GM08714 (cell line): ENCODE data around the gene SH2D5.

ENCODE experiments used
- H3K4me3 ChIP-seq: fragments of 200-500 bp; sonication (Bioruptor generic); 2 replicates; pipeline ENCODE4 v1.5.1; 2014; ENCODE audit warnings: mild to moderate bottlenecking, low read length, inconsistent platforms
- ZNF274 ChIP-seq: IDR thresholded peaks from 2 replicates; pipeline ENCODE4 v1.6.1; 2012; ENCODE audit warnings: mild to moderate bottlenecking, low read depth, low read length

SH2D5 gene

GRCh38 chr1:20711285-20712214, 21.0 kb downstream of the SH2D5 start:
- no peak overlapping the region for H3K4me3 ChIP-seq
- TF ChIP-seq ZNF274 = no peak

GRCh38 chr1:20710469-20711284, 21.8 kb downstream of the SH2D5 start:
- no peak overlapping the region for H3K4me3 ChIP-seq

GRCh38 chr1:20709868-20710267, 22.6 kb downstream of the SH2D5 start:
- H3K4me3 ChIP-seq = no peak overlapping the region
- TF ChIP-seq ZNF274 = no peak

More at GRCh38 chr1:20710469-20711284, 21.8 kb downstream of the SH2D5 start:
- TF ChIP-seq ZNF274 = no peak

GRCh38 chr1:20708891-20709290, 23.6 kb downstream of the SH2D5 start:
- TF ChIP-seq ZNF274 = no peak
- no peak overlapping the region for H3K4me3 ChIP-seq

- no peak for TF ChIP-seq ZNF274
- no peak overlapping the region for H3K4me3 ChIP-seq
These were observed 24.4 kb downstream of the SH2D5 start for GRCh38 chr1:20708057-20708456.

- H3K4me3 ChIP-seq = no peak overlapping the region
- no peak for TF ChIP-seq ZNF274
These were observed 25.7 kb downstream of the SH2D5 start for GRCh38 chr1:20706841-20707240.

- TF ChIP-seq ZNF274 = no peak
- H3K4me3 ChIP-seq = no peak overlapping the region
These were observed 27.2 kb downstream of the SH2D5 start for GRCh38 chr1:20705203-20705755.

- TF ChIP-seq ZNF274 = no peak
- no peak overlapping the region for H3K4me3 ChIP-seq
These were observed 27.9 kb downstream of the SH2D5 start for GRCh38 chr1:20704390-20705202.

- no peak for TF ChIP-seq ZNF274
- H3K4me3 ChIP-seq = no peak overlapping the region
These were observed 29.3 kb downstream of the SH2D5 start for GRCh38 chr1:20703124-20703756.

GRCh38 chr1:20702416-20702815, 30.1 kb downstream of the SH2D5 start:
- H3K4me3 ChIP-seq = no peak overlapping the region
- TF ChIP-seq ZNF274 = no peak

- no peak for TF ChIP-seq ZNF274
- no peak overlapping the region for H3K4me3 ChIP-seq
These were observed 30.7 kb downstream of the SH2D5 start for GRCh38 chr1:20701847-20702246.

GRCh38 chr1:20701446-20701845, 31.1 kb downstream of the SH2D5 start:
- no peak overlapping the region for H3K4me3 ChIP-seq
- no peak for TF ChIP-seq ZNF274

GRCh38 chr1:20700636-20701215, 31.8 kb downstream of the SH2D5 start:
- TF ChIP-seq ZNF274 = no peak
- no peak overlapping the region for H3K4me3 ChIP-seq

- TF ChIP-seq ZNF274 = no peak
- no peak overlapping the region for H3K4me3 ChIP-seq
These were observed 32.9 kb downstream of the SH2D5 start for GRCh38 chr1:20699558-20699957.
